Small intestine (tissue), 7 donors: ENCODE results near the gene PLB1. TPM values are rescaled to one million over a fixed set of nuclear protein-coding genes. Genes with fewer than 3 reads are reported as not detected.

Experiments used
- DNase-seq, 2 donors: peaks; one replicate each; pipeline versions ENCODE4 v3.0.0 to v3.0.0-alpha.2; 2013
- FAIRE-seq: peaks from 2 replicates; lab custom pipeline; 2012; peaks lifted over from hg19 to GRCh38; lab: Jason Lieb, UNC
- H3K27ac ChIP-seq, 3 donors: one replicate each; pipeline ENCODE4 v1.5.1; 2013; ENCODE audit warnings: low read length in 2 of 3, mild to moderate bottlenecking in 2 of 3, control low read depth in 1 of 3, inconsistent platforms in 1 of 3, low read depth in 1 of 3, moderate library complexity in 1 of 3
- H3K27me3 ChIP-seq, 3 donors: one replicate each; pipeline ENCODE4 v1.6.1; 2013; ENCODE audit warnings: low read length in 3 of 3, inconsistent platforms in 1 of 3; ENCODE audit not compliant: control insufficient read depth in 3 of 3, insufficient read depth in 3 of 3
- H3K36me3 ChIP-seq, 3 donors: one replicate each; pipeline ENCODE4 v1.6.1; 2013; ENCODE audit warnings: low read length in 3 of 3, inconsistent platforms in 1 of 3, low read depth in 1 of 3, mild to moderate bottlenecking in 1 of 3, moderate library complexity in 1 of 3; ENCODE audit not compliant: control insufficient read depth in 3 of 3, insufficient read depth in 2 of 3
- H3K4me1 ChIP-seq, 3 donors: one replicate each; pipeline ENCODE4 v1.6.1; 2013; ENCODE audit warnings: low read length in 2 of 3, inconsistent platforms in 1 of 3, low read depth in 1 of 3, mild to moderate bottlenecking in 1 of 3, moderate library complexity in 1 of 3; ENCODE audit not compliant: control insufficient read depth in 3 of 3, insufficient read depth in 2 of 3
- H3K4me3 ChIP-seq, 3 donors: one replicate each; pipeline ENCODE4 v1.5.1; 2013; ENCODE audit warnings: low read length in 3 of 3, control low read depth in 1 of 3, inconsistent platforms in 1 of 3, low read depth in 1 of 3, mild to moderate bottlenecking in 1 of 3, moderate library complexity in 1 of 3
- H3K9me3 ChIP-seq, 2 donors: one replicate each; pipeline ENCODE4 v1.6.1; 2013; ENCODE audit warnings: low read depth in 1 of 2, low read length in 1 of 2; ENCODE audit not compliant: control insufficient read depth in 2 of 2, insufficient read depth in 1 of 2
- WGBS, 3 donors: extraction: QIAGEN DNeasy Blood & Tissue Kit; methylation state at CpG; one replicate each; pipeline ENCODE4 v1.1.7; 2013; 5-methylcytosine and 5-hydroxymethylcytosine counted together
- polyA plus RNA-seq, 4 donors: library from polyadenylated mRNA; stranded (reverse) in 3 of 4; unstranded in 1 of 4; fragments of 200-250 nt in 3 of 4; fragments of 120-200 nt in 1 of 4; gene quantifications; one replicate each; pipeline versions ENCODE4 v1.2.1 to v1.2.3, GENCODE V29; 2013
- donor health status: healthy with polysubstance abuse.
- donor health status: control.
- donor health status: control.
- donor health status: Bipolar disorder and iron deficiency.
- donor health status: healthy.

The PLB1 gene
- polyA plus RNA-seq, 4 donors: 0.45 to 125 (median 1.1) TPM

- no peak overlapping the region for H3K4me3 ChIP-seq
- H3K27ac ChIP-seq: no peak overlapping the region
- H3K27me3 ChIP-seq: no peaks in the 10 kb centered on the region
- no peaks in the 10 kb centered on the region for H3K9me3 ChIP-seq
- no peaks in the 10 kb centered on the region for H3K36me3 ChIP-seq
- H3K4me1 ChIP-seq: peaks cover 0 to 8% (median 0%) of the 10 kb centered on the region in 3 donors
- WGBS, 3 donors: 92 to 95% (median 92%) methylated on average over 13 of the region's 13 CpGs
- FAIRE-seq: no peak
- DNase-seq: no peak
Observed at GRCh38 chr2:28684142-28684858, 188.4 kb downstream of the PLB1 start.

DNA sequence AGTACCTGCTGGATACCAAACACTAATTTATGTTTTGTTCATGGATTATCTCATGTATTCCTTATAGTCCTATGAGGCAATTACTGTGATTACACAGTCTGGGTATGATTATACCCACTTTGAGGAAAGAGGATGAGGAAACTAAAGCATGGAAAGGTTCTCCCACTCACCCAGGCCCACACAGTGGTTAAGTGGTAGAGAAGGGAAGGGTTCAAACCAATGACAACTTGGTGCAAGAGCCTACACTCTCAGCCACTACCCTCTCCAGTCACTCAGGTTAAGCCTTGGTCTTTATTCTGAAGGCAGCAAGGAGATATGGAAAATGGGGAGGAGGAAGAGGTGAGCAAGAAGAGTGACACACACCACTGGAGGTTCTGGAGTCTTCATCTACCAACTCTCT is 191.3 kb downstream of the PLB1 start:
- no peaks in the 10 kb centered on the region for H3K36me3 ChIP-seq
- peaks cover 0 to 14% (median 0%) of the 10 kb centered on the region in 3 donors for H3K4me1 ChIP-seq
- no peak overlapping the region for H3K27ac ChIP-seq
- no peak overlapping the region for H3K4me3 ChIP-seq
- H3K27me3 ChIP-seq: no peaks in the 10 kb centered on the region
- FAIRE-seq: no peak
- DNase-seq: no peak
- no peaks in the 10 kb centered on the region for H3K9me3 ChIP-seq

GRCh38 chr2:28687640-28688385 is 192.0 kb downstream of the PLB1 start:
- H3K27me3 ChIP-seq: no peaks in the 10 kb centered on the region
- H3K4me3 ChIP-seq: no peak overlapping the region
- FAIRE-seq (no peak), DNase-seq (no peak)
- peaks cover 0 to 17% (median 0%) of the 10 kb centered on the region in 3 donors for H3K4me1 ChIP-seq
- H3K36me3 ChIP-seq: no peaks in the 10 kb centered on the region
- WGBS, 3 donors: 87 to 91% (median 89%) methylated on average over 7 of the region's 7 CpGs
- no peaks in the 10 kb centered on the region for H3K9me3 ChIP-seq
- no peak overlapping the region for H3K27ac ChIP-seq

DNA sequence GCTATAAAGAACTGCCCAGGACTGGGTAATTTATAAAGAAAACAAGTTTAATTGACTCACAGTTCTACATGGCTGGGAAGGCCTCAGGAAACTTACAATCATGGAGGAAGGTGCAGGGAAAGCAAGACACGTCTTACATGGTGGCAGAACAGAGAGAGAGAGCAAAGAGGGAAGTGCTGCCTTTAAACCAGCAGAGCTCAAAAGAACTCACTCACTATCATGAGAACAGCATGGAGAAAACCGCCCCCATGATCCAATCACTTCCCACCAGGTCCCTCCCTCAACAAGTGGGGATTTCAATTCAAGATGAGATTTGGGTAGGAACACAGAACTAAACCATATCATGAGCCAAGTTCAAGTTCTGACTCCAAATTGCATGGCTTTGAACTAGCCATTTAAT is 193.0 kb downstream of the PLB1 start:
- WGBS, 3 donors: 81 to 90% (median 84%) methylated on average over 2 of the region's 2 CpGs
- no peaks in the 10 kb centered on the region for H3K9me3 ChIP-seq
- FAIRE-seq: no peak
- H3K4me1 ChIP-seq: peaks cover 0 to 12% (median 0%) of the 10 kb centered on the region in 3 donors
- DNase-seq: no peak
- no peaks in the 10 kb centered on the region for H3K36me3 ChIP-seq
- H3K27me3 ChIP-seq: no peaks in the 10 kb centered on the region
- no peak overlapping the region for H3K27ac ChIP-seq
- no peak overlapping the region for H3K4me3 ChIP-seq

- no peak overlapping the region for H3K27ac ChIP-seq
- DNase-seq (no peak), FAIRE-seq (no peak)
- H3K9me3 ChIP-seq: no peaks in the 10 kb centered on the region
- H3K36me3 ChIP-seq: no peaks in the 10 kb centered on the region
- peaks cover 0 to 12% (median 0%) of the 10 kb centered on the region in 3 donors for H3K4me1 ChIP-seq
- no peak overlapping the region for H3K4me3 ChIP-seq
- 82 to 87% (median 84%) methylated on average over 2 of the region's 2 CpGs for WGBS, 3 donors
- no peaks in the 10 kb centered on the region for H3K27me3 ChIP-seq
Observed at GRCh38 chr2:28689771-28690170, 193.9 kb downstream of the PLB1 start.

DNA sequence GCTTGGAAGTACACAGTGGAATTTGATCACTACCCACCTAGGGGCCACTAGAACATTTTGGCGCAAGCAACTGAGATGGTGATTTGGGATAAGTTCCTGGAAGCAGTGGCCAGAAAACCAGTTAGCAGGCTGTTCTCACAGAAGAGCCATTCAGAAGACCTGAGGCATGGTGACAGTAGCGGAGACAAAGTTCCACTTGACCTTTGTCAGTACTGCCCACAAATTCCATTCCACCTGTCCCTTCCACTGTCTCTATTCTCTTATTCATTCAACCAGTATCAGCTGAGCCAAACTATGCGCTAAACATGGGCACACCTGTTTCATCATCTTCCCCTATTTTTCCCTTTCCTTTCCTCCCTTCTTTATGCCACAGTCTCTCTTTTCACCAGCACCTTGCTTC is 196.6 kb downstream of the PLB1 start:
- WGBS, 3 donors: 95 to 100% (median 95%) methylated on average over 3 of the region's 3 CpGs
- Histone ChIP-seq H3K27me3 (no peaks in the 10 kb centered on the region), H3K4me3 (no peak overlapping the region), H3K4me1 (peaks cover 0 to 12% (median 0%) of the 10 kb centered on the region in 3 donors), H3K9me3 (no peaks in the 10 kb centered on the region), H3K27ac (no peak overlapping the region), H3K36me3 (no peaks in the 10 kb centered on the region)
- no peak for DNase-seq
- FAIRE-seq: no peak

DNA sequence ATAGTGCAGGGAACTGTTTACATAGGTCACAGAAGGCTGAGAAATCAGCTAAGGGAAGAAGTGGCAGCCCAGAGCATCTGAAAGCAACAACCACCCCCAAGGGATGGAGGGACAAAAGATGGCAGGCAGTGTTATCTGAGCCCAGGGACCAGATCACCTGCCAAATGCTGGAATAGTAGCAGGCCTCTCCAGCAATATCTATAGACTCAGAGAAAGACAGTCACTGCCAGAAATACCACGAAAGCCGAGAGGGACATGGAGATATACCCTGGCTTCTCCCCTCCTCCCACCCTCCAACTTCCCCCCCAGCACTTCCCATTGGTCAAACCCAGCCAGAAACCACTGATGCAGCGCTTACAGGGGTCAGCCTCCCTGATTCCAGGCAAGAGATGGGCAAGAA is 197.4 kb downstream of the PLB1 start:
- FAIRE-seq (no peak), DNase-seq (no peak)
- H3K9me3 ChIP-seq: no peaks in the 10 kb centered on the region
- H3K27ac ChIP-seq: no peak overlapping the region
- peaks cover 0 to 9% (median 0%) of the 10 kb centered on the region in 3 donors for H3K4me1 ChIP-seq
- H3K4me3 ChIP-seq: no peak overlapping the region
- 93 to 96% (median 94%) methylated on average over 3 of the region's 3 CpGs for WGBS, 3 donors
- no peaks in the 10 kb centered on the region for H3K27me3 ChIP-seq
- H3K36me3 ChIP-seq: no peaks in the 10 kb centered on the region
